Spinal cord (tissue), 10 donors: ENCODE data around the gene TFIP11. TPM values are rescaled to one million over a fixed set of nuclear protein-coding genes. Genes with fewer than 3 reads are reported as not detected.

Experiments used
- DNase-seq, 6 donors: peaks; one replicate each; pipeline versions ENCODE4 v3.0.0 to v3.0.0-alpha.2; 2013 to 2015; ENCODE audit warnings: low spot score in 6 of 6, low read depth in 4 of 6
- H3K27ac ChIP-seq: one replicate; pipeline ENCODE4 v1.5.1; 2013; ENCODE audit warnings: low read depth, low read length, control low read depth
- H3K27me3 ChIP-seq: one replicate; pipeline ENCODE4 v1.6.1; 2013; ENCODE audit warnings: low read length; ENCODE audit not compliant: control insufficient read depth, insufficient read depth
- H3K36me3 ChIP-seq: one replicate; pipeline ENCODE4 v1.6.1; 2013; ENCODE audit warnings: low read length; ENCODE audit not compliant: control insufficient read depth, insufficient read depth
- H3K4me1 ChIP-seq: one replicate; pipeline ENCODE4 v1.6.1; 2013; ENCODE audit warnings: low read length; ENCODE audit not compliant: control insufficient read depth, insufficient read depth
- H3K4me3 ChIP-seq: one replicate; pipeline ENCODE4 v1.5.1; 2013; ENCODE audit warnings: low read depth, low read length, control low read depth
- H3K9me3 ChIP-seq: one replicate; pipeline ENCODE4 v1.6.1; 2013; ENCODE audit warnings: low read length; ENCODE audit not compliant: control insufficient read depth, insufficient read depth
- WGBS: methylation state at CpG from one replicate; pipeline ENCODE4 v1.1.5; 2013; ENCODE audit warnings: missing lambda C conversion rate; ENCODE audit not compliant: insufficient coverage; 5-methylcytosine and 5-hydroxymethylcytosine counted together
- polyA plus RNA-seq, 2 donors: library from polyadenylated mRNA; unstranded; fragments of 120-200 nt; gene quantifications; one replicate each; pipeline ENCODE4 v1.2.1, GENCODE V29; 2013; ENCODE audit not compliant: insufficient read length in 2 of 2
- total RNA-seq, 2 donors: library from RNA; depleted of rRNA in 1 of 2; stranded (reverse); fragments of 120-200 nt in 1 of 2; fragments of >200 nt in 1 of 2; gene quantifications; one replicate each; pipeline versions ENCODE4 v1.2.3 to v1.2.4, GENCODE V29; 2013 to 2014
- donor health status: healthy.

TFIP11 gene
- total and polyA plus RNA-seq, 4 donors: 24.5 to 44.4 (median 34.5) TPM

GRCh38 chr22:26517429-26517828 lies 5.2 kb upstream of the TFIP11 start:
- no peak for DNase-seq
- H3K27ac ChIP-seq: no peak overlapping the region
- H3K9me3 ChIP-seq: no peaks in the 10 kb centered on the region
- WGBS: no CpG with 5 or more reads among the region's 5 CpGs
- no peaks in the 10 kb centered on the region for H3K27me3 ChIP-seq
- peaks cover 6% of the 10 kb centered on the region for H3K4me1 ChIP-seq
- H3K4me3 ChIP-seq: no peak overlapping the region
- no peaks in the 10 kb centered on the region for H3K36me3 ChIP-seq

- Histone ChIP-seq H3K27me3 (no peaks in the 10 kb centered on the region), H3K4me3 (no peak overlapping the region), H3K9me3 (no peaks in the 10 kb centered on the region), H3K4me1 (peaks cover 8% of the 10 kb centered on the region), H3K36me3 (no peaks in the 10 kb centered on the region), H3K27ac (no peak overlapping the region)
- no peak for DNase-seq
- no CpG with 5 or more reads among the region's 1 CpG for WGBS
Observed at GRCh38 chr22:26516503-26516902, 4.2 kb upstream of the TFIP11 start.

GRCh38 chr22:26515931-26516330 lies 3.7 kb upstream of the TFIP11 start:
- no peak overlapping the region for H3K4me3 ChIP-seq
- no CpG with 5 or more reads among the region's 3 CpGs for WGBS
- H3K27me3 ChIP-seq: no peaks in the 10 kb centered on the region
- H3K4me1 ChIP-seq: peaks cover 9% of the 10 kb centered on the region
- no peaks in the 10 kb centered on the region for H3K9me3 ChIP-seq
- H3K27ac ChIP-seq: no peak overlapping the region
- no peaks in the 10 kb centered on the region for H3K36me3 ChIP-seq
- peak in 1 of 6 donors; percentile 54 for DNase-seq

- no peak for DNase-seq
- H3K36me3 ChIP-seq: peaks cover 4% of the 10 kb centered on the region
- H3K27ac ChIP-seq: no peak overlapping the region
- H3K27me3 ChIP-seq: no peaks in the 10 kb centered on the region
- H3K4me1 ChIP-seq: peaks cover 9% of the 10 kb centered on the region
- H3K9me3 ChIP-seq: no peaks in the 10 kb centered on the region
- H3K4me3 ChIP-seq: no peak overlapping the region
- WGBS: 95% methylated on average over 3 of the region's 12 CpGs
Observed at GRCh38 chr22:26514419-26515161, 2.3 kb upstream of the TFIP11 start.

- Histone ChIP-seq H3K4me1 (peaks cover 9% of the 10 kb centered on the region), H3K36me3 (peaks cover 12% of the 10 kb centered on the region), H3K27ac (no peak overlapping the region), H3K4me3 (no peak overlapping the region), H3K9me3 (no peaks in the 10 kb centered on the region), H3K27me3 (no peaks in the 10 kb centered on the region)
- no CpG with 5 or more reads among the region's 1 CpG for WGBS
- DNase-seq: no peak
Observed at GRCh38 chr22:26513838-26514237, 1.6 kb upstream of the TFIP11 start.

GRCh38 chr22:26508148-26508547 lies 4.1 kb downstream of the TFIP11 start:
- no peak overlapping the region for H3K27ac ChIP-seq
- H3K9me3 ChIP-seq: no peaks in the 10 kb centered on the region
- no peaks in the 10 kb centered on the region for H3K27me3 ChIP-seq
- H3K36me3 ChIP-seq: peaks cover 50% of the 10 kb centered on the region
- DNase-seq: no peak
- no peak overlapping the region for H3K4me3 ChIP-seq
- H3K4me1 ChIP-seq: peaks cover 8% of the 10 kb centered on the region

- H3K9me3 ChIP-seq: no peaks in the 10 kb centered on the region
- DNase-seq: no peak
- peaks cover 66% of the 10 kb centered on the region for H3K36me3 ChIP-seq
- WGBS: no CpG with 5 or more reads among the region's 1 CpG
- no peak overlapping the region for H3K4me3 ChIP-seq
- no peaks in the 10 kb centered on the region for H3K4me1 ChIP-seq
- no peak overlapping the region for H3K27ac ChIP-seq
- H3K27me3 ChIP-seq: no peaks in the 10 kb centered on the region
Observed at GRCh38 chr22:26503758-26504157, 8.5 kb downstream of the TFIP11 start.

GRCh38 chr22:26502688-26503561 lies 9.3 kb downstream of the TFIP11 start:
- H3K9me3 ChIP-seq: no peaks in the 10 kb centered on the region
- DNase-seq: peak in 2 of 6 donors; percentile 65 to 72
- H3K4me3 ChIP-seq: no peak overlapping the region
- H3K27me3 ChIP-seq: no peaks in the 10 kb centered on the region
- H3K36me3 ChIP-seq: peaks cover 67% of the 10 kb centered on the region
- WGBS: 28% methylated on average over 3 of the region's 3 CpGs
- no peak overlapping the region for H3K27ac ChIP-seq
- H3K4me1 ChIP-seq: no peaks in the 10 kb centered on the region

- no CpG with 5 or more reads among the region's 2 CpGs for WGBS
- H3K36me3 ChIP-seq: peaks cover 67% of the 10 kb centered on the region
Observed at GRCh38 chr22:26501996-26502395, 10.3 kb downstream of the TFIP11 start.

More at GRCh38 chr22:26501996-26502395, 10.3 kb downstream of the TFIP11 start:
- no peaks in the 10 kb centered on the region for H3K4me1 ChIP-seq
- no peak for DNase-seq
- H3K9me3 ChIP-seq: no peaks in the 10 kb centered on the region
- H3K27ac ChIP-seq: no peak overlapping the region
- H3K27me3 ChIP-seq: no peaks in the 10 kb centered on the region
- H3K4me3 ChIP-seq: no peak overlapping the region
